HL-60/S4 (cell line): Measurements from ENCODE around the gene MRPS26.
"Not testable (repeated sequence)": the region's sequence is repeated elsewhere in the genome, so short reads cannot be mapped to it uniquely, and the experiment has no call there.

Experiments used
- in situ Hi-C: fragments of 300-500 bp; cut with MboI; formaldehyde crosslinking; loops from 2 replicates; pipeline ENCODE4 v1.14.3; 2022; ENCODE audit warnings: low sequenced_read_pairs

Gene MRPS26

GRCh38 chr20:3041854-3042409 lies 3.9 kb upstream of the MRPS26 start:
- in situ Hi-C loops: no loop called here

DNA sequence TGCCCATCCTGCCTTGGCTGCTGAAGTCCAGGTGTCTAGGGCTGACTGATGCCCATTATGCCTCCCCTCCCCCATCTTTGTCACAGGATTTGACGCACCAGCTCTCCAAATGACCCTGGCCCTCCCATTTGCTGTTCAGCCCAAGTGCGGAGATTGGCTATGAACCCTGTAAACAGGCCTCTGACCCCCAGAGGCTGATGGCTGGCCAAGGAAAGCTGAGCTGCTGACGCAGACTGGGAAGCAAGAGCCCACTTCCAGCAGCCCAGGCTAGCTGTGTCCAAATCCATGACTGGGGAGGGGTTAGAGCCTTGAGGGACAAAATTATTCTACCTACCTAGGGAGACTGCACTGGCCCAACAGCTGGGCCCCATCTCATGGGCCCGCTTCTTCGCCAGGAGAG lies 3.2 kb upstream of the MRPS26 start:
- in situ Hi-C loops: no loop called here

DNA sequence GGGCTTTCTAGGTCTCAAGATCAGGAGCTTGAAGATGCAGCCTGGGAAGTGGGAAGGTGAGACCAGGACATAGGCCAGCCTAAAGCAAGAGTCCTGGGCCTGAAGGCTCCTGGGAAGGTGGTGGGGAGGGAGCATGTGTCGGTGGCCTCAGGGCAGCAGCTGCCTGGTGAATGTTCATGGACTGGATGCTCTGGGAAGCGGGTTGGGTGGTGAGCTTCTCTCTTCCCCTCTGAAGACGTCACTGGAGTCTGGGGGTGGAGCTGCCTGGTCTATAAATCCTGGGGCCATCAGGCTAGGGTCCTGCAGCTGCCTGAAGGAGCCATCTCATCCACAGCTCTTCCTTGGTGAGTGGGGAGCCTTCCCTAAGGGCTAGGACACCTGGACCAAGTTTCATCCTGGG lies 2.5 kb upstream of the MRPS26 start, which contains the start of gene GNRH2:
Gene GNRH2, plus strand, starts transcription at position 301 of the 400 bp plus-strand sequence. CDS start 793 bp downstream, outside the sequence.
- in situ Hi-C loops: no loop called here

GRCh38 chr20:3044336-3044965 lies 1.4 kb upstream of the MRPS26 start:
- in situ Hi-C loops: no loop called here

- in situ Hi-C loops: no loop called here
These were observed 623 bp upstream of the MRPS26 start for GRCh38 chr20:3045042-3045815.

DNA sequence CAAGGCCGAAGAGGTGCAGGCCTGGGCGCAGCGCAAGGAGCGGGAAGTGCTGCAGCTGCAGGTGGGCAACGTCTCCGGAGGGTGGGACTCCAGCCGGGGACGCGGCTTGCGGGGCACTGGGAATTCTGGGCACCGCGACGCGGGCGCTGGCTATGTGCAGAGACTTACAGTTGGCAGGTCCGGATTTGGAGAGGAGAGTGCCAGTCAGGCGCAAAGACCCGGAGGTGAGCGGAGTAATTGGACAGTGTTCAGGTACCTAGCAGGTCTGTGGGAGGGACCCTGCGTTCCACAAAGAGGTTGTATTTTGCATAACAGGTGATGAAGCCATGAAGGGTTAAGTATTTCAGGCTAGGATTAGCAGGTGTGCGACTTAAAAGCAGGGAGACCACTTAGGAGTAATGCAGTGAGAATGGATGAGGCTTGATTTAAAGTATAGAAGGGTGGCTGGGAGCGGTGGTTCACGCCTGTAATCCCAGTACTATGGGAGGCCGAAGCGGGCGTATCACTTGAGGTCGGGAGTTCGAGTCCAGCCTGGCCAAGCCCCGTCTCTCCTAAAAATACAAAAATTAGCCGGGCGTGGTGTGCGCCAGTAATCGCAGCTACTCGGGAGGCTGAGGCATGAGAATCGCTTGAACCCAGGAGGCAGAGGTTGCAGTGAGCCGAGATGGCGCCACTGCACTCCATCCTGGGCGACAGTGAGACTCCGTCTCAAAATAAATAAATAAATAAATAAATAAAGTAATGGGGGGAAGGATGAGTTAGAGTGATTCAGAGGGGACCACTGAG lies 1.0 kb downstream of the MRPS26 start:
- in situ Hi-C loops: no loop called here

DNA sequence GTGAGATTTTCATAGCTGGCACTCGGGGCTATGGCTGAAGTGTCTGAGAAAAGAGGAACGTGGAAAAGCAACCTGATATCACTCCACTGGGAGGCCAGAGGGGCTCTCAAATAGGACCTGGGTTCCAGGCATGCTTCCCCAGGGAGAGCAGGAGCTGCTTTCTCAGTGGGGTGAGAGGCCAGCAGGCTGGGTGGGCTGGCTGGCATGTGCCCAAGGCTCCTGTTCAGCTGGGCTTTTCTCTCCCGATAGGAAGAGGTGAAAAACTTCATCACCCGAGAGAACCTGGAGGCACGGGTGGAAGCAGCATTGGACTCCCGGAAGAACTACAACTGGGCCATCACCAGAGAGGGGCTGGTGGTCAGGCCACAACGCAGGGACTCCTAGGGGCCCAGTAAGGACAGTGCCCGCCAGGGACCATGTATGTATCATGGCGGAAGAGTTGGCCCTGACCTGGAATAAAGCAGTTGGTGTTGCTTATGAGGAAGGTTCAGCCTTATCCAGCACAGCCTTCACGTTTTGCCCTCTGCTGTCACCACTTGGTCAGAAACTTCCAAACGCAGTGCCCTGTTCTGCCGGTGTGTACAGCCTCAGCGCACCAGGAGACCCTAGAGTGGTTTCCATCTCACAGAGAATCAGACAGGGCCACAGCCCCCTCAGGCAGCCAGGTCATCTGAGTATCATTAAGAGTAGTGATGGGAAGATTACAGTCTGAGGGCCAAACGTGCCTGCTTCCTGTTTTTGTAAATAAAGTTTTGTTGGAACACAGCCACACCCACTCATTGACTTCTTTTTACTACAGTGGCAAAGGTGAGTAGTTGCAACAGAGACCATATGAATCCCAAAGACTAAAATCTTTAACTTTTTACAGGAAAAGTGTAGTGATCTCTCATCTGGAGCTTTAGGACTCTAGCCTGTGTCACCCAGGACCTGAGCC lies 1.9 kb downstream of the MRPS26 start:
- in situ Hi-C loops: no loop called here

GRCh38 chr20:3051385-3052019 lies 5.7 kb downstream of the MRPS26 start:
- in situ Hi-C loops: loop anchor here (10.0 kb wide), 1 partner anchor 263 kb away; no protein-coding TSS in a partner anchor

DNA sequence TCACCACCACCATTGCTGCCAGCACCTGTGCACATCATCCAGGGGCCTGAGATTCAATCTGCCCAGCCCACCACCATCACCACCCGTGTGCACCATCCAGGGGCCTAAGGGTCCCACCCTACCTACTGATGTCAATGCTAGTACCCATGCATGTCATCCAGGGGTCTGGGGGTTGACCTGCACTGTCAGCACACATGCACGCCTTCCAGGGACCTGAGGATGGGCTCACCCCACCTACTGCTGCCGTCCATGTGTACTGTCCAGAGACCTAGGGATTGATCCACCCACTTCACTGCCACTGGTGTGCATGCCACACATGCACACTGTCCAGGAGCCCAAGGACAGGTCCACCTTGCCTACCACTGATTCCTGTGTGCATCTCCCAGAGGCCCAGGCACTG lies 13.6 kb downstream of the MRPS26 start:
- in situ Hi-C loops: loop anchor here (10.0 kb wide), 1 partner anchor 255 kb away; no protein-coding TSS in a partner anchor

DNA sequence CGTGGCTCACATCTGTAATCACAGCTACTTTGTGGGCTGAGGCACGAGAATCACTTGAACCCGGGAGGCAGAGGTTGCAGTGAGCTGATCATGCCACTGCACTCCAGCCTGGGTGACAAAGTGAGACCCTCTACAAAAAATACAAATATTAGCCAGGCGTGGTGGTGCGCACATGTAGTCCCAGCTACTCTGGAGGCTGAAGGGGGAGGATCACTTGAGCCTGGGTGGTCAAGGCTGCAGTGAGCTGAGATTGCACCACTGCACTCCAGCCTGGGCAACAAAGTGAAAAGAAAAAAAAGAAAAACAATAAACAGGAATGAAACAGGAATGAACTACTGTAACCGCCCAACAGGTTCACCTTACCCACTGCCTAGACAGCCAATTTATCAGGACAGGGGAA lies 18.3 kb downstream of the MRPS26 start:
- in situ Hi-C loops: not testable (repeated sequence)

- in situ Hi-C loops: no loop called here
These were observed 21.5 kb downstream of the MRPS26 start for GRCh38 chr20:3067139-3068014.

- in situ Hi-C loops: no loop called here
These were observed 22.2 kb downstream of the MRPS26 start for GRCh38 chr20:3068075-3068474.

- in situ Hi-C loops: no loop called here
These were observed 23.4 kb downstream of the MRPS26 start for GRCh38 chr20:3068986-3069900.

- in situ Hi-C loops: no loop called here
These were observed 24.9 kb downstream of the MRPS26 start for GRCh38 chr20:3070725-3071124.

DNA sequence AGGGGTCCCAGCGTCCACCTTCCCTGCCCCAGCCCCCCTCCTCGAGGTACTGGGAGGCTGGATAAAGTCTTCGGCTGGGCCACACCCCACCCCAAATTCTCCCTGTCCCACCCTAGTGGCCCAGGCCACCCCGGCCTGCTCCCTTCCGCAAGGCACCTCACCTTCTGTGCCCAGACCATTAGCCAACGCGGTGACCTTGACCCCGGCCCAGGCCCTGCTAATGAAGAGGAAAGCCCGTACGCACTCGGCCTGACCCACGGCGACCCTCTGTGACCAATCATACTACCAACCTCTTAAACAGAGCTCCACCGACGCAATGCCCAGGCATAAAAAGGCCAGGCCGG lies 25.4 kb downstream of the MRPS26 start:
- in situ Hi-C loops: no loop called here

DNA sequence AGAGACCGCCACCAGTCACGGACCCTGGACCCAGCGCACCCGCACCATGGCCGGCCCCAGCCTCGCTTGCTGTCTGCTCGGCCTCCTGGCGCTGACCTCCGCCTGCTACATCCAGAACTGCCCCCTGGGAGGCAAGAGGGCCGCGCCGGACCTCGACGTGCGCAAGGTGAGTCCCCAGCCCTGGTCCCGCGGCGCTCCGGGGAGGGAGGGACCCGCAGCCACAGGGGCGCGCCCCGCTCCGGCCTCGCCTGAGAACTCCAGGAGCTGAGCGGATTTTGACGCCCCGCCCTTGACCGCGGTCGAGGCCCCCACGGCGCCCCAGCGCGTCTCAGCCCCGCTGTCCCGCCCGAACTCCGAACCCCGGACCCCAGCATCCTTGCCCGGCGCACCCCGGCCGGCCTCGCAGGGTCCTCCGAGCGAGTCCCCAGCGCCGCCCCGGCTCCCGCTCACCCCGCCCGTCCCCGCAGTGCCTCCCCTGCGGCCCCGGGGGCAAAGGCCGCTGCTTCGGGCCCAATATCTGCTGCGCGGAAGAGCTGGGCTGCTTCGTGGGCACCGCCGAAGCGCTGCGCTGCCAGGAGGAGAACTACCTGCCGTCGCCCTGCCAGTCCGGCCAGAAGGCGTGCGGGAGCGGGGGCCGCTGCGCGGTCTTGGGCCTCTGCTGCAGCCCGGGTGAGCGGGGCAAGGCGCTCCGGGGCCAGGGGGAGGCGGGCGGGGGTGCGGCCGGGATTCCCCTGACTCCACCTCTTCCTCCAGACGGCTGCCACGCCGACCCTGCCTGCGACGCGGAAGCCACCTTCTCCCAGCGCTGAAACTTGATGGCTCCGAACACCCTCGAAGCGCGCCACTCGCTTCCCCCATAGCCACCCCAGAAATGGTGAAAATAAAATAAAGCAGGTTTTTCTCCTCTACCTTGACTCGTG lies 26.0 kb downstream of the MRPS26 start, which contains the start of gene OXT:
Gene OXT, plus strand, starts transcription at position 11 of the 920 bp plus-strand sequence. Its CDS starts 36 bp downstream, at position 47.
- in situ Hi-C loops: no loop called here
